Type B pancreatic cell (in vitro differentiated cells): ENCODE measurements around the gene EFHD1. TPM values are rescaled to one million over a fixed set of nuclear protein-coding genes. Genes with fewer than 3 reads are reported as not detected.

Source experiments
- DNase-seq: peaks from one replicate; pipeline ENCODE4 v3.0.0; 2021; ENCODE audit warnings: mixed read lengths; ENCODE audit not compliant: unreplicated experiment; ENCODE audit errors: extremely low spot score
- H3K27ac Mint-ChIP-seq: 2 replicates; pipeline ENCODE4 v1.8.0; 2021; ENCODE audit warnings: mild to moderate bottlenecking, mixed read lengths
- H3K27me3 Mint-ChIP-seq: 2 replicates; pipeline ENCODE4 v1.8.0; 2021; ENCODE audit warnings: mixed read lengths
- H3K36me3 Mint-ChIP-seq: 2 replicates; pipeline ENCODE4 v1.8.0; 2021; ENCODE audit warnings: mixed read lengths
- H3K4me1 Mint-ChIP-seq: one replicate; pipeline ENCODE4 v1.8.0; 2021; ENCODE audit warnings: mixed read lengths; ENCODE audit not compliant: unreplicated experiment
- H3K4me3 Mint-ChIP-seq: 2 replicates; pipeline ENCODE4 v1.8.0; 2021; ENCODE audit warnings: mild to moderate bottlenecking, mixed read lengths
- H3K9me3 Mint-ChIP-seq: 2 replicates; pipeline ENCODE4 v1.8.0; 2021; ENCODE audit warnings: mixed read lengths
- total RNA-seq: library from RNA; stranded (reverse); gene quantifications from 2 replicates; pipeline ENCODE4 v1.2.1, GENCODE V29; 2021; ENCODE audit warnings: low replicate concordance
- TF ChIP-seq, protein P1 (sequence below): fragments of 200-600 bp; sonication (generic); conservative IDR thresholded peaks from 2 replicates; pipeline ENCODE4 v1.5.0; 2021; ENCODE audit warnings: antibody characterized with exemption, mild to moderate bottlenecking

Gene EFHD1
- total RNA-seq, 1 donor from 2014 or later: 6.0 TPM

DNA sequence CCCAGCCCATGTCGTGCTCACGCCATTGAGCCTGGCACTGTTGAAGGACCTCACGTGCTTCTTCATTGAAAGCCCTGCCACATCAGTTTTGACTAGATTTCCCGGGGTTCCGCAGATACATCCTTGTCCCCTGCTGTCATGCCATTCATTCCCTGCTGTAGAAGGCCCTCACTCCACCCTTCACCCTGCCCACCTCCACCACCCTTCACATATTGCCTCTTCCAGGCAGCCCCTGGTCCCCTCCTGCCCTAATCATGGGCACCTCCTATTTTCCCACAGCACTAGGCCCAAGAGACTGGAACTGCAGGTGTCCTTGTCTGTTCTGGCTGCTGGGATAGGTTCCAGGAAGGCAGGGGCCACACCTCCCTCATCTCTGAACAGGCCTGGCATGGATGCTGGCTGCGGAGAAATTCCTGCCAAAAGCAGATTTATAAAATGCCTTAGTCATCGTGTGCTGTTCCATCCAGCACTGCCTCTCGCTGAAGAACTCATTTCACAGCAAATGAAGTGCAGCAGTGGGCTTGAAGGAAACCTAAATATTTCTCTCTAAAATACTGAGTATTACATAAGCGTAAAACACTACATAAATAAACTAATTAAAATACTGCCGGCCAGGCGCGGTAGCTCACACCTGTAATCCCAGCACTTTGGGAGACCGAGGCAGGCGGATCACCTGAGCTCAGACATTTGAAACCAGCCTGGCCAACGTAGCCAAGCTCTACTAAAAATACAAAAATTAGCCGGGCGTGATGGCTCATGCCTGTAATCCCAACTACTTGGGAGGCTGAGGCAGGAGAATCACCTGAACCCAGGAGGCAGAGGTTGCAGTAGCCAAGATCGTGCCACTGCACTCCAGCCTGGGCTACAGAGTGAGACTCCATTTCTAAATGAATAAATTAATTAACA is 44.5 kb upstream of the EFHD1 start:
- Mint-ChIP-seq H3K9me3 (no peaks in the 10 kb centered on the region), H3K4me1 (no peaks in the 10 kb centered on the region), H3K27me3 (no peaks in the 10 kb centered on the region), H3K27ac (no peak overlapping the region), H3K4me3 (no peak overlapping the region), H3K36me3 (peaks cover 6% of the 10 kb centered on the region)
- TF ChIP-seq, protein P1, sequence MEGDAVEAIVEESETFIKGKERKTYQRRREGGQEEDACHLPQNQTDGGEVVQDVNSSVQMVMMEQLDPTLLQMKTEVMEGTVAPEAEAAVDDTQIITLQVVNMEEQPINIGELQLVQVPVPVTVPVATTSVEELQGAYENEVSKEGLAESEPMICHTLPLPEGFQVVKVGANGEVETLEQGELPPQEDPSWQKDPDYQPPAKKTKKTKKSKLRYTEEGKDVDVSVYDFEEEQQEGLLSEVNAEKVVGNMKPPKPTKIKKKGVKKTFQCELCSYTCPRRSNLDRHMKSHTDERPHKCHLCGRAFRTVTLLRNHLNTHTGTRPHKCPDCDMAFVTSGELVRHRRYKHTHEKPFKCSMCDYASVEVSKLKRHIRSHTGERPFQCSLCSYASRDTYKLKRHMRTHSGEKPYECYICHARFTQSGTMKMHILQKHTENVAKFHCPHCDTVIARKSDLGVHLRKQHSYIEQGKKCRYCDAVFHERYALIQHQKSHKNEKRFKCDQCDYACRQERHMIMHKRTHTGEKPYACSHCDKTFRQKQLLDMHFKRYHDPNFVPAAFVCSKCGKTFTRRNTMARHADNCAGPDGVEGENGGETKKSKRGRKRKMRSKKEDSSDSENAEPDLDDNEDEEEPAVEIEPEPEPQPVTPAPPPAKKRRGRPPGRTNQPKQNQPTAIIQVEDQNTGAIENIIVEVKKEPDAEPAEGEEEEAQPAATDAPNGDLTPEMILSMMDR: no peak
- no peak for DNase-seq

DNA sequence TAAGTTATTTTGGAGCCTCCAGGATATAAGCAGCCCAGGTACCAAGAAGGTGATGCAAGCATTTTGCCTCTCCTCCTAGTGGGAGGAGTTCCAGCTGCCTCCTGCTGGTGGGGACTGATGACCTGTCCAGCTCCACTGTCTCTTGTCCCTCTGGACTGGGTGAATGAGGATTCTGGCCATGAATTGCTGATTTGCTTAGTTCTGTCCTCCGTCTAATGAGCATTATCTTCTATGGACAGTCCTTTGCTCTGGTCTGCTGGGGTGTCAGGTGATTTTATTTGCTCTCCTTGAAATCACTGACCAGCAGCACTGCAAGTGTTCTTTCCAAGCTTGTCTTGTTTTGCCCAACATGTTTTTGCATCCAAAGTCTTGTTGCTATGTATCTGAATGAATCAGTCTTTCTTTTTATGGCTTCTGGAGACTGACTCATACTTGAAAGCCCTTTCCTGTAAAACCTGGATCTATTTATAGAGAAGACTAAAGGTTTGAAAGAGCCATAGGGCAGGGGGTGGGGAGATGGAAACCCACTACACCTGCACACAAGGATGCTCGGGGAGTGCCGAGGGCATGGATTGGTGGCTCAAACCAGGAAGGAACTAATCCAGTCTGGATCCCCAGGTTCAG is 40.5 kb upstream of the EFHD1 start:
- TF ChIP-seq, protein P1: no peak

DNA sequence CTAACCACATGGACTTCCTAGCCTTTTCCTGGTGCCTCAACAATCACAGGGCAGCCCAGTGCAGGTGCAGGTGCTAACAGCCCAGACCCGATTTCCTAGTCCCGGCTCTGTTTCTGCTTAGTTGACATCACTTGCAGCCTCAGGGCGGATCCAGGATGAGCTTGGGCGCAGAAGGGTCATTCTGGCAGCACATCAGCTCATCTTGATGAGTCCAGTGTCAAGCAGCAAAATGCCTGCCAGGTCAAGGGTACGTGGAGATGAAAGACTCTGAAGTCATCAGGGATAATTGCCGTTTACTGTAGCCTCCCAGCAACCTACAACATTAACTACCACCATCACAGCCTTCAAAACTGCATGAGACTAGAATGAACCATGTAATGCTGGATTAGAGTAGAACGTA is 39.4 kb upstream of the EFHD1 start:
- Mint-ChIP-seq H3K4me3 (no peak overlapping the region), H3K27me3 (no peaks in the 10 kb centered on the region), H3K27ac (no peak overlapping the region), H3K4me1 (no peaks in the 10 kb centered on the region), H3K36me3 (no peaks in the 10 kb centered on the region), H3K9me3 (no peaks in the 10 kb centered on the region)
- TF ChIP-seq, protein P1: no peak
- no peak for DNase-seq

More for the DNA sequence above, 40.5 kb upstream of the EFHD1 start:
- no peaks in the 10 kb centered on the region for H3K36me3 Mint-ChIP-seq
- H3K9me3 Mint-ChIP-seq: no peaks in the 10 kb centered on the region
- H3K4me3 Mint-ChIP-seq: no peak overlapping the region
- no peaks in the 10 kb centered on the region for H3K27me3 Mint-ChIP-seq
- H3K27ac Mint-ChIP-seq: peak overlapping the region; percentile 44
- H3K4me1 Mint-ChIP-seq: no peaks in the 10 kb centered on the region
- DNase-seq: no peak

DNA sequence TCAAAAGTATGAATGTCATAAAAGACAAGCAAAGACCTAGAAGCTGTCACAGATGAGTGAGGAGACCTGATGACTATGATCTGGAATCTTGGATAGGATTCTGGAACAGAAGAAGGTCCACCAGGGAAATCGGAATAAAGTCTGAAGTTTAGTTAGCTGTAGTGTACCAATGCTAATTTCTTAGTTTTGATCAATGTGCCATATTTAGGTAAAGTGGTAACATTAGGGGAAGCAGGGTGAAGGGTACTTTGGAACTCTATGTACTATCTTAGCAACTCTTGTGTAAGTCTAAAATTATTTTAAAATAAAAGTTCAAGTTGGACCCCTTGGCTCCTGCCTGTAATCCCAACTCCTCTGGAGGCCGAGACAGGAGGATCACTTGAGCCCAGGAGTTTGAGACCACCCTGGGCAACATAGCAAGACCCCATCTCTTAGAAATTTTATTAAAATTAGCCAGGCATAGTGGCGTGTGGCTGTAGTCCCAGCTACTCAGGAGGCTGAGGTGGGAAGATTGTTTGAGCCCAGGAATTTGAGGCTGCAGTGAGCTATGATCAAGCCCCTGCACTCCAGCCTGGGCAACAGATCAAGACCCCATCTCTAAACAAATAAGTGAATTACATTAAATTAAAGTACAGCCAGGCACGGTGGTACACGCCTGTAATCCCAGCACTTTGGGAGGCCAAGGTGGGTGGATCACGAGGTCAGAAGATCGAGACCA is 35.9 kb upstream of the EFHD1 start:
- H3K27me3 Mint-ChIP-seq: no peaks in the 10 kb centered on the region
- no peaks in the 10 kb centered on the region for H3K9me3 Mint-ChIP-seq
- no peaks in the 10 kb centered on the region for H3K36me3 Mint-ChIP-seq
- TF ChIP-seq, protein P1: no peak
- H3K27ac Mint-ChIP-seq: no peak overlapping the region
- no peak overlapping the region for H3K4me3 Mint-ChIP-seq
- no peak for DNase-seq
- H3K4me1 Mint-ChIP-seq: no peaks in the 10 kb centered on the region

DNA sequence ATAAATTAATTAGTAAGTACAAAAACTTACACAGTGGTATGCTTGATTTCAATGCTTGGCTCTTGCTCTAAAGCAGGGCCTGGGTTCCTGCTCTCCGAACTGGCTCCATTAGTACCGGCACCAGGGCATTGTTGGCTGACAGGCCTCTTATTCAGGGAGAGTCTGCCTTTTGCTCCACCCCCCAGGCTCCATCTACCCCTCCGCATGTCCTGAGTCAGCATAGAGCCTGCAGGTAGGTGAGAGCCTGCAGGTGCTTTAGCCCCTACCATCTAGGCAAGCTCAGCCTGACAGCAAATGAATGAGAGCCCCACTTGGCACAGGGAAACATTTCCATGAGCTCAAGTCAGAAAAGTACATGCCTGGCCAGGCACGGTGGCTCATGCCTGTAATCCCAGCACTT is 35.1 kb upstream of the EFHD1 start:
- H3K27me3 Mint-ChIP-seq: no peaks in the 10 kb centered on the region
- DNase-seq: no peak
- H3K36me3 Mint-ChIP-seq: no peaks in the 10 kb centered on the region
- no peak overlapping the region for H3K4me3 Mint-ChIP-seq
- H3K27ac Mint-ChIP-seq: no peak overlapping the region
- no peaks in the 10 kb centered on the region for H3K4me1 Mint-ChIP-seq
- TF ChIP-seq, protein P1: no peak
- H3K9me3 Mint-ChIP-seq: no peaks in the 10 kb centered on the region
